GM15510 (cell line): ENCODE results near the gene VAMP3.

Source experiments
- POLR2A ChIP-seq: IDR thresholded peaks from 3 replicates; pipeline ENCODE4 v1.6.1; 2011; ENCODE audit warnings: borderline replicate concordance; ENCODE audit not compliant: insufficient read length; ENCODE audit errors: extremely low read depth

Gene VAMP3

DNA sequence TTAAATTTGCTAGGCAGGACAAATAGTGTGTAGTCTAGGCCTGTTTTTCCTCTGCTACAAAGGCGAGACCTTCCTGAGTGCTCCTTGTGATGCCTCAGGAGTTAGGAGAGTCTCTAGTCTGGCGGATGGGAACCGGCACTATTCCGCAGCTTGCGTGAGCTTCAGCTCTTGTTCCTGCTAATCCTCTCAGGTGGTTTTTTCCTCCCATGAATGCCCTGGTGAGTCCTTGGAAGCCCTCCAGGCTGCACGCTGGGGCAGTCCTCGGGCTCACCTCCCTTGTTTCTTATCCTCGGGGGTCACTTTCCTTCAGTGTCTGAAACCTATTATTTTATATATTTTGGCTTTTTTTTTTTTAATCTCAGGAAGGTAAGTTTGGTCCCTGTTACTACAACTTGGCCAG is 53.6 kb downstream of the VAMP3 start:
- no peak for TF ChIP-seq POLR2A

DNA sequence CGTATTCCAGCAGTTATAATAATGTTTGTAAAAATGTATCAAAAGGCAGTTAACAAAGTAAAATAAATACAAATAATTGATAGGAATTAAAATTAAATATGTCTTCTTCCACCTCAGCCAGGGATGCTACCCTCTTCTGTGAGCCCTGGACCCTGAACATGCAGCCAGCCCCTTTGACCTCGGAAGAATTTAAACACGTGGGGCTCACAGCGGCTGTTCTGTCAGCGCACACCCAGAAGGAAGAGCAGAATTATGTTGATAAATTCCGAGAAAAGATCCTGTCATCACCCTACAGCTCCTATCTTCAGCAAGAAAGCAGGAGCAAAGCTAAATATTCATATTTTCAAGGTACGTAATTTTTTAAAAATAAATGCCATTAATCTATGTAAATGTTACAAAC is 55.3 kb downstream of the VAMP3 start:
- no peak for TF ChIP-seq POLR2A

DNA sequence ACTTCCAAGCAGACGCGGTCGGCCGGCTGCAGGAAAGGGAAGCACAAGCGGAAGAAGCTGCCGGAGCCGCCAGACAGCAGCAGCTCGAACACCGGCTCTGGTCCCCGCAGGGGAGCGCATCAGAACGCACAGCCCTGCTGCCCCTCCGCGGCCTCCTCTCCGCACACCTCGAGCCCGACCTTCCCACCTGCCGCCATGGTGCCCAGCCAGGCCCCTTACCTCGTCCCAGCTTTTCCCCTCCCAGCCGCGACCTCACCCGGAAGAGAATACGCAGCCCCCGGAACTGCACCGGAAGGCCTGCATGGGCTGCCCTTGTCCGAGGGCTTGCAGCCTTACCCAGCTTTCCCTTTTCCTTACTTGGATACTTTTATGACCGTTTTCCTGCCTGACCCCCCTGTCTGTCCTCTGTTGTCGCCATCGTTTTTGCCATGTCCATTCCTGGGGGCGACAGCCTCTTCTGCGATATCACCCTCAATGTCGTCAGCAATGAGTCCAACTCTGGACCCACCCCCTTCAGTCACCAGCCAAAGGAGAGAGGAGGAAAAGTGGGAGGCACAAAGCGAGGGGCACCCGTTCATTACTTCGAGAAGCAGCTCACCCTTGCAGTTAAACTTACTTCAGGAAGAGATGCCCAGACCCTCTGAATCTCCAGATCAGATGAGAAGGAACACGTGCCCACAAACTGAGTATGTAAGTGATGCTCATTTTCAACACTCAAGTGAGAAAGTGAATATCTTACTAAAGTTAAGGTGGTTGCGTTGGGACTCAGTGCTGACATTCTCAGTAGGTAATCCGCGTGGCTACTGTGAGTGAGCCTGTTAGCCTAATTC is 56.2 kb downstream of the VAMP3 start:
- TF ChIP-seq POLR2A = no peak
